GM21737 (cell line): ENCODE results near the gene NSMCE4A.
"Not testable (repeated sequence)": the region's sequence is repeated elsewhere in the genome, so short reads cannot be mapped to it uniquely, and the experiment has no call there.

Source experiments
- ATAC-seq: cut with Tn5 transposase; IDR thresholded peaks from one replicate; pipeline ENCODE4 v1.9.1; 2021; ENCODE audit warnings: mild to moderate bottlenecking, moderate library complexity; ENCODE audit not compliant: unreplicated experiment

Gene NSMCE4A, protein sequence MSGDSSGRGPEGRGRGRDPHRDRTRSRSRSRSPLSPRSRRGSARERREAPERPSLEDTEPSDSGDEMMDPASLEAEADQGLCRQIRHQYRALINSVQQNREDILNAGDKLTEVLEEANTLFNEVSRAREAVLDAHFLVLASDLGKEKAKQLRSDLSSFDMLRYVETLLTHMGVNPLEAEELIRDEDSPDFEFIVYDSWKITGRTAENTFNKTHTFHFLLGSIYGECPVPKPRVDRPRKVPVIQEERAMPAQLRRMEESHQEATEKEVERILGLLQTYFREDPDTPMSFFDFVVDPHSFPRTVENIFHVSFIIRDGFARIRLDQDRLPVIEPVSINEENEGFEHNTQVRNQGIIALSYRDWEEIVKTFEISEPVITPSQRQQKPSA

DNA sequence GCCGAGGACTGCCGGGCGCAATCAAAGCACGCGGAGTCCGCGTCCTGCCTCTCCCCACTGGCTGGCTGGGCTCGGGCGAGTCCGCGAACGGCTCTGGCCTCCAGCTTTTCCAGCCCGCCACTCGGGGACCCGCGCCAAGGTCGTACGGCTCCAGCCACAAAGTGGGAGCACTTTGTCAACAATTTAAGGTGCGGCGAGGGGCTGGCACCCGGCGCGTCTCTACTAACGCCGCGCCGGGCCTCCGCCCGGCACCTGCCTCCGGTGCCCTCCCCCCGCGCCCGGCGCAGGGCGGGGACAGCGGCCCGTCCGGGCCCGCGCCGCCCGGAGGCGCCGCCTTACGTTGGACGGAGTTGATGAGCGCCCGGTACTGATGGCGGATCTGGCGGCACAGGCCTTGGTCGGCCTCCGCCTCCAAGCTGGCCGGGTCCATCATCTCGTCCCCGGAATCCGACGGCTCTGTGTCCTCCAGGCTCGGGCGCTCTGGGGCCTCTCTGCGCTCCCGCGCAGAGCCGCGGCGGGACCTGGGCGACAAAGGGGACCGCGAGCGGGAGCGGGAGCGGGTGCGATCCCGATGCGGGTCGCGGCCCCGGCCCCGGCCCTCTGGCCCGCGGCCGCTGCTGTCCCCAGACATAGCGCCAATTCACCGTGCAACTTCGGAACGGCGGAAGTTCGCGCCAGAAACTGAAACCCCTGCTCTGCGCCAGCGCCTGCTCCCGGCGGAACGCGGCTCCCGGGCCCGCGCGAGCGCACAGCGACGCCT is at the start of gene NSMCE4A:
NSMCE4A (minus strand) TSS at position 683 of the 760 bp plus-strand sequence; CDS start at position 631, 52 bp downstream.
- ATAC-seq, result peak; percentile 84

DNA sequence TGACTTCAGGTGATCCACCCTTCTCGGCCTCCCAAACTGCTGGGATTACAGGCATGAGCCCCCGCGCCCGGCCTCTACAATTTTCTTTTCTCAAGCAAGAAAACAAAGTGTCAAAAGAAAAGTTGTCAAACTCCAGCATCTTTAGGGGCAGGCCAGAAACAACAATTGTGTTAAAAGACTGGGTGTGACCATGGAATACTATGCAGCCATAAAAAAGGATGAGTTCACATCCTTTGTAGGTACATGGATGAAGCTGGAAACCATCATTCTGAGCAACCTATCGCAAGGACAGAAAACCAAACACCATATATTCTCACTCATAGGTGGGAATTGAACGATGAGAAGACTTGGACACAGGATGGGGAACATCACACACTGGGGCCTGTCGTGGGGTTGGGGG is 48.2 kb upstream of the NSMCE4A start:
- ATAC-seq, result not testable (repeated sequence)

DNA sequence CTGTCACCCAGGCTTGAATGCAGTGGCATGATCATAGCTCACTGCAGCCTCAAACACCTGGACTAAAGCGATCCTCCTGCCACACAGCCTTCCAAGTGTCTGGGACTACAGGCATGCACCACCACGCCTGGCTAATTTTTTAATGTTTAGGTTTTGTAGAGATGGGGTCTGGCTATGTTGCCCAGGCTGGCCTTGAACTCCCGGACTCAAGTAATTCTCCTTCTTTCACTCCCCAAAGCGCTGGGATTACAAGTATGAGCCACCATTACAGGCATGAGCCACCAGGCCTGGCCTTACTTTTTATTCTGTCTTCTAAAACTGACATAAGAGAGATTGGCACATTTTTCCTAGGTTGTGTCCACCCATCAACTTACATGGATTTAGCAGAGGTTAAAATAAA is 47.3 kb upstream of the NSMCE4A start:
- no peak for ATAC-seq

DNA sequence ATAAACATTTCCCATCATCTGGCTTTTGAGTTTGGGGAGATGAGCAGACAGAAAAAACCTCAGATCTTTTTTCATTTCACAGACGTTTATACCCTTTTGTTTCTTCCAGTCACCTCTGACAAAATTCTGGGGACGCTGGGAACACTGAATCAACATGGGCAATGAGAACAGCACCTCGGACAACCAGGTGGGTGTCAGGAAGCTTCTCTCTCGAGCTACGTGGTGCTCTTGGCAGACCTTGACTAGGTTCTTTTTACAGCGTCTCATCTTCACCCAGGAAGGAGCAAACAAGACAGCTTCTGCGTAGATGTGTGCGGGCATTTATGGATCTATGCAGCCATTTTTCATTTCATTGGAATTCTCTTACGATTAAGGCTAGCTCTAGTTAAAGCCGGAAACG is 46.8 kb upstream of the NSMCE4A start:
- no peak for ATAC-seq

DNA sequence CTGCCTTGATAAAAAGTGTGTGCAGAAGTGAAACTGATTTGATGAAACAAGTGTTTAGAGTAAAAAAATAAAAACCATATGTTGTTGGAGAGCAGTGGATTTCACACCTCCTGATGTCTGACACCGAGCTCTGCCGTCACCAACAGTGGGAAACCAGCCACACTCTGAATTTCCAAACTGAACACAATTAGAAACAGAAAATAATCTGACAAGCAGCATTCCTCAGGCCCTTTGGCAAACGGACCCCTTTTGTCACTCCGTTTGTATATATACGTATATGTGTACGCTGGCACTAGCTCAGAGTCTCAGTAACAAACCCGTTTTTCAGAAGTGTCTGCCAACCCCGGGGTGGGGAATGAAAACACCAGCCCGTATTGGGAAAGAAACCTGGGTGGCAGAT is 46.4 kb upstream of the NSMCE4A start:
- ATAC-seq, result no peak

DNA sequence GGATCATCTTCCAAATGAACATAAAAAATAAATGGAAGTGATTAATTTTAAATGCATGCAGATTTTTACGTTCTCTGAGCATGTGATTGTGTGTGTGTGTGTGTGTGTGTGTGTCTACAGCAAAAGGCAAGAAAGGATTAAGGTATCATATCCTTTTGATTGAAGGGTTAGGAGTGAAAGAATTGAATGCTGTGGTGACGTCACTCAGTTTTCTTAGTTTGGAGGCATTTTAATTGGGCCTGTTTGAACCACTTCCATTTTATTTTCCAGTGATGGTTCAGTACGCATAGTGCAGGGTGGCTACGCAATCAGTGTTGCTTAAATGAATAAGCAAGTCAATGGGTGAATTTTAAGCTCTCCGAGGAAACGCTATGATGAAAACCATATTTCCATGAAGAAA is 45.2 kb upstream of the NSMCE4A start:
- no peak for ATAC-seq

DNA sequence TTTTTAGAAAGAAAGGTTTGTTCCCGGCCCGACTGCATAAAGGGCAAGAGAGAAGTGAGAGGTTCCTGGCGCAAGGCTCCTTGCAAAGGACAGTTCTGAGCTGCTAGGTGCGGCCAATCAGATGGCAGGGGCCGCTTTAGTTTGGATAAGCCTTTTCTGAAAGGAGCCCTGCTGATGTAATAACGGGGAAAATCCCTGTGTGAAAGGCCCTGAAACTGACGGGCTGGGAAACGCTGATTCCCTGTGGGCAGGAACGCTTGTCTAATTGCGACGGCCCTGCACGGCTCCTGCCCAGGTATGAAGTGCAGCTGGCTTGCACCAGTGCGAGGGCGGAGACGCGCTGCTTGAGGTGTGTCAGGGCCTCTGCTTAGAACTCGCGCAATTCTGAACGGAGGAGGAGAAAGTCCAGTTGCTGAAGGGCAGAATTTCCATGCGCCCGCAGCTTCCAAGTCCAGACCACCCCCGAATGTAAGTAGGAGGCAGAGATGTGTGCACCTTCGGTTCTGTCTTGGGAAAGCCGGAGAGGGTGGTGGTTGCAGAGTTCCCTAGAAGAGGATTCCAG is 44.5 kb upstream of the NSMCE4A start:
- ATAC-seq, result no peak

DNA sequence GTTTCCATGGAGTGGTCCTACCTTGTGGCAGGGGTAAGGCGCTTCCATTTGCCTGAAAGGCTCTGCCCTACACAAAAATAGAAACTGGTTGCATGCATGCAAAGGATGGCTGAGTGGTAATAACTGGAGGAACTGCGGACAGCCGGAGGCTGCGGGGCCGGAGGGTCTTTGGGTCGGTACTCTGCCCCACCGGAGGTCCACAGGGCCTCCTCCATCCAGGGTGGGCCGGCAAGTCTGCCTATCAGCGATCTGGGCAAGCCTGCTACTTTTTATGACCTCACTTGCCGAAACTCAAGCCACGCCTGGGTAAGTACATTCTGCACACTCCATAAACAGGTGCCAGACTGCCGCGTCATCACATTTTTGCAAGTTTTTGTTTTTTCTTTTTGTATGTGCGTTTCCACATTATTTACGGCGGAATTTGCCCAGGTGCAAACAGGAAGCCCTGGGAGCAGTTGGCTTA is 44.0 kb upstream of the NSMCE4A start:
- ATAC-seq, result no peak

DNA sequence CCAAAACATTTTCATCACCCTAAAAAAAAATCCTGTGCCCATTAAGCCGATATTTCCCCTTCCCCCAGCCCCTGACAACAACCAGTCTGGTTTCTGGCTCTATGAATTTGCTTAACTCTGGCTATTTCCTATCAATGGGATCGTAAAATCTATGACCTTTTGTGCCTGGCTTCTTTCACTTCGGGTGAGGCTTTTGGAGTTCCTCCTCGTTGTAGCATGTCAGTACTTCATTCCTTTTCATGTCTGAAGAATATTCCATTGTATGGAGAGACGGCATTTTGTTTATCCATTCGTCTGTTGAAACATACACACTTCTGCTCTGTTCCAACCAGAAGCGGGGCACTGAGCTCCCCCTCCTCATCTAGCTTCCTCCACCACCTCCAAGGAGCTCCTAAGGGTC is 43.5 kb upstream of the NSMCE4A start:
- no peak for ATAC-seq

DNA sequence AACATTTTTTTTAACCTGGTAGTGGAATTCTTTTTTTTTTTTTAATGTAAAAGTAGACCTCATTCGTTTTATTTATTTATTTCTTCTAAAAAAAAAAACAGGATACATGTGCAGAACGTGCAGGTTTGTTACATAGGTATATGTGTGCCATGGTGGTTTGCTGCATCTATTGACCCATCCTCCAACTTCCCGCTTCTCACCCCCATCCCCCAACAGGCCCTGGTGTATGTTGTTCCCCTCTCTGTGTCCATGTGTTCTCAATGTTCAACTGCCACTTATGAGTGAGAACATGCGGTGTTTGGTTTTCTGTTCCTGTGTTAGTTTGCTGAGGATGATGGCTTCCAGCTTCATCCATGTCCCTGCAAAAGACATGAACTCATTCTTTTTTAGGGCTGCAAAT is 42.9 kb upstream of the NSMCE4A start:
- not testable (repeated sequence) for ATAC-seq

DNA sequence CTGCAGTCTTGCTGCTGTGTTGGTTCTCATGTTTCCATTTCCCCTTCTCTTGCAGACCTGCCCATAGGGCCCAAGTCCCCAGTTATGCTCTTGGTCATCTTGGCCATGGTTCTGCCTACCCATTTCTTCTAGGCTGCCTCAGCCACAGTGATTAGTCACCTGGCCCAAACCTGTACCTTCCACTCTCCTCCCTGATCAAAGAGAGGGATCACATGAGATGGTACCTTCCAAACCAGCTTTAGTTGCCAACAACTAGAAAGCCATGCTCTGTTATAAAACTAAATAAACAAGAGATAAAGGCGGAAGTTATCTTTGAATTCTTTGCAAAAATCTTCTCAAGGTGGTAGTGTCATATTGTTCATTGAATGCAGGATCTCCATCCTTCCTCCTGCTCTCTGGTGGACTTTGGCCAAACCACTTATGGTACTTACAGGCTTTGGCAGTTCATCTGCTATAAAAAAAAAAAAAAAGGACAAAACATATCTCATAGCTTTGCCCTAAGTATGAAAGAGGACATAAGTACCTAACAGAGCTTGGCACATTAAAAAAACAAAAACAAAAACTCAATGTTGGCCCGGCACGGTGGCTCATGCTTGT is 39.7 kb upstream of the NSMCE4A start:
- ATAC-seq, result no peak

DNA sequence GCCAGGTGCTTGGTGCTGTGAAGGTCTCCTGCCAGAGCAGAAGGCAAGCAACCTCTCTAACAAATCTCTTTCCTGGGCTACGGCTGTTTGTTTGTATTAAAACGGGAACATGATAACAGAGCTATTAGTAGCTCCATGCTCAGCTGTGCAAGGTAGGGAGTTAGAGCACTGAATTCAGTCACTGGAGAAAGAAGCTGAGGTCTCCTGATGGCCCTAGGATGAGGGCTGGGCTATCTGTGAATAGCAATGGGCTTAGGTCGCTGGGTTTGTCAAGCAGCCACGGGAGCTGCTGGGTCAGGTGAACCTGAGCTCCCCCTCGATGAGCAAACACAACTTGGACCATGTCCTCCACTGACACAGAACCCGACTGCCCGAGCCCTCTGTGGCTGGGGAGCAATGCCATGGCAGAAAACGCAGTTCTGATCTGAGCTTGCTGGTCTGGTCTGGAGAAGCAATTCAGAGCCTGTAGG is 38.3 kb upstream of the NSMCE4A start:
- no peak for ATAC-seq

DNA sequence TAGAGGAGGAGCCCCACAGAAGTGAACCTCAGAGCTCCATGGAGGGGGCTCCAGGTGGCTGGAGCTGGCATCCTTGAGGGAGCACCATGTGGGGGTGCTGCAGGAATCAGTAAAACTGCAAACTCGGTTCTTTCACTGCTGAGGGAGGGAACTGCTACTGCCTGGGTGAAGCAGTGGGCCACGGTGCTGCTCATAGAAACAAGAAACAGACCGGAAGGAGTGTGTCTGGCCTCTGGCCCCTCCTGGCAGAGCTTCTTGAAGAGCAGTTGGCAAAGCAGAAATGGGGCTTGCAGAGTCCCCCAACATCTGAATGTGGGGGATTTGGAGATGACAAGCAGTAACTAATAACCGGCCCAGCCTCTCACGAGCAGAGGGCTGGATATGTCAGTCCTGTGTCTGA is 37.7 kb upstream of the NSMCE4A start:
- no peak for ATAC-seq

DNA sequence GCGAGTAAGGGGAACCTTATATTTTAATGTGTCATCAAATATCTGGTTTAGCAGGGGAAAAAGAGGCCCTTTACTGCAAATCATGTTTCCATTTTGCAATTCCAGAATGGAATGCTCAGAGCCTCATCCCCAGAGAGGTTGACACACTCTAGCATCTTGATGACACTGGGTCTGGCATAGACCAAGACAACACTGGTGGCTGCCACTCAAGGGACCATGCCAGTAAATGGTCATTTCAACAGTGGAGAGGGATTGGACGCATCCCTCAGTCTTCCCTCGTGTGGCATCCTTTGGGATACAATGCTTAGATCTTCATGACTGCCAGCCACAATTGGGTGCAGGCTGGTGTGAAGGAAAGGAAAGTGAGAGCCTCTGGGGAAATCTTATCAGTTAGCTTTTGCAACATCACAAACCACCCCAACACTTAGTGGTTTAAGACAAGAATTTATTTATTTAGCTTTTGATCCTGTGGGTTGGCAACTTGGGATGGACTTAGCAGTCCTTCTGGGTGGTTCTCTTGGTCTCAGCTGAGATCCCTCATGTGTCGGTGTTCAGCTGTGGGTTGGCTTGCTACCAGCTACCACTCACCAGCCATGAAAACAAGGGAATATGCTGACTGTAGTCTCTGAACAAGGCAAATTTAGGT is 35.5 kb upstream of the NSMCE4A start:
- ATAC-seq, result no peak

DNA sequence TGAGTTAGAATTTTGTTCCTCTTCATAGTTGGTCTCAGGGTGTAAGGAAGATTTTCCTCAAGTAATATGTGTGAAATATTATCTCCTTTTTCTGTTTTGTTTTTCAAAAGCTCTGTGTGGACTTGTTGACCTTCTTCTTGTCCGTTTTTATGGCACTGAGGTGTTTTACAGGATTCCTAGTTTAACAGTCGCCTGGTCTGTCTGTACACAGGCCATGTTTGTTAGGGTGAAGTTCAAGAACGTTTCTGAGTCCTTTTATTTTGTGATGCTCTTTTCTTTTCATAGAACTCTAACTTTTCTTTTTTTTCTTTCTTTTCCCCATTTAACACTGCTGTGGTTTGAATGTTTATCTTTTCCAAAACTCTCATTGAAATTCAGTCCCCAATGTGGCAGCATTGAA is 32.4 kb upstream of the NSMCE4A start:
- no peak for ATAC-seq

DNA sequence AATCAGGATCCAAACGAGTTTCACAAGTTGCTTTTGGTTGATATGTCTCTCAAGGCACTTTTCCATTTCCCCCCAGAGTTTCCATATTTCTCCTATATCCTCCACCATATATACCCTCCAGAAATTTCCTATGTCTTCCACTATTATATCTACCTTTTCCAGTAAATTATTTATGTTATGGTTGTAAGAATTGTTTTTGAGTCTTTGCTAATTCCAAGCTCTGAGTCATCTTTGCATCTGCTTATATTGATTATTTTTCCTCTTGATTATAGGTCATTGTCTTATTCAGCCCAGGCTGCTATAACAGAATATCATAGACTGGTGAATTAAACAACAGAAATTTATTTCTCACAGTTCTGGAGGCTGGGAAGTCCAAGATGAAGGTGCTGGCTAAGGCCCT is 26.7 kb upstream of the NSMCE4A start:
- ATAC-seq, result no peak

DNA sequence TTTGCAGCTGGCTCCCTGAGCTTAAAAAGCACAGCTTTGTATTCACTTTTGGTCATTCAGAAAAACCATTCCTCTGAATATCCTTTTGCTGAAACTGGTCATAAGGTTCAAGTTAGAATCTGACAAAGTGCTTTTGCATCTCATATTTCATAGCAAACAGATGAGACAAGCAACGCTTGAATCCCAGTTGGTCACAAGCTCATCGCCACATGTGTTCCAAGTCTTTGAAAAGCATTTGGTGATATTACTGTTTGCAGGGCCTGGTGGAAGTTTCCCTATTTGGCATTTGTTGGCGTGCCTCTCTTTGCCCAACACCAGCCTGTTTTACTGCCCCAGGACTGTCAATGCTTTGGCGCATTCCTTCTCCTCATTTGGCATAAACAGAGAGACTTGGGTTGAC is 24.3 kb upstream of the NSMCE4A start:
- ATAC-seq, result no peak

DNA sequence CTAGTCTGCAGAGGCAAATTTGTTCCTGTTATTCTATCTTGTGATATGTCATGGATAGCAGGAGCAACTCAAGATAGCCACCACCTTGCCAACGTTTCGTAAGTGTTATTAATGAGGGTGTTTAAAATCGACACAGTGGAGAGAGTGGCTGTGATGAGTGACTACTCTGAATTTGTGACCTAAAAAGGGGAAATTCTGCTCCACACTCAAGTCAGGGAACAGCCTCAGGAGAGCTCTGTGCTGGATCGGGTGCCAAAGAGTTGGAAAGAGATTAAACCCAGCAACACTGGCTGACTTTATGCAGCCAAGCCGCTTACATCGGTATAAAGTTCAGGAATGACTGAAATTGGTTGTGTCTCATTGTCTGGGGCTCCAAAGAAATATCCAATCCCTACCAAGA is 23.4 kb upstream of the NSMCE4A start:
- no peak for ATAC-seq

DNA sequence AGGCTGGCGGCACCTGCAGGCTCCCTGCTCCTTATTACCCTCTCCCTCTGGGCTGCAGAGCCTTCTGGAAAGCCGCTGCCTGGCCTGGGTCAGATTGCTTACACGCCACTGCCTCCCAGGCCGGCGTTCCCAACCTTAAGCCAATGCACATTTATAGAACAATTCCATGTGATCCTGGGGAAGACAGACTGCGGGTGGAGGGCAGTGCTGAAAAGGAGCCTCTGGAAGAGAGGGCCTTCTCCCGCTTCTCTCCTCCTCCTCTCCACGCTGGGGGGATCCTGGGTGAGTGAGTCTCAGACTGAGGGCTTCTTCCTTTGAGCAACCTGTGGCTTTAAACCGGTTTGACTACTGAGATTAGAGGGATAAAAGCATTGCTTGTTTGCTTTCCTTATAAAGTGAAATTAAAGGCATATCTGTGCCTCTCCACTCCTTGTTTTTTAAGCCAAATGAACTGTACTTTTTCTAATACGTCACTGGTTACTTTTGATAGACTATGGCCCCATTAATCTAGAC is 19.5 kb upstream of the NSMCE4A start:
- no peak for ATAC-seq

DNA sequence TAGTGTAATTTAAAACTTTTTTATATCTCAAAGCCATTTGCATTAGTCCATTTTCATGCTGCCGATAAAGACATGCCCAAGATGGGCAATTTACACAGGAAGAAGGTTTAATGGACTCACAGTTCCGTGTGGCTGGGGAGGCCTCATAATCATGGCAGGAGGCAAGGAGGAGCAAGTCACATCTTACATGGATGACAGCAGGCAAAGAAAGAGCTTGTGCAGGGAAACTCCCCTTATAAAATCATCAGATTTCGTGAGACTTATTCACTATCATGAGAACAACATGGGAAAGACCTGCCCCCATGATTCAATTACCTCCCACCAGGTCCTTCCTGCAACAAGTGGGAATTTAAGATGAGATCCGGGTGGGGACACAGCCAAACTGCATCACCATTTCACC is 16.7 kb upstream of the NSMCE4A start:
- ATAC-seq, result not testable (repeated sequence)
